Kidney (tissue), 22 donors: ENCODE measurements around the gene C6orf120. TPM values are rescaled to one million over a fixed set of nuclear protein-coding genes. Genes with fewer than 3 reads are reported as not detected.

Experiments
- DNase-seq, 5 donors: peaks; one replicate each; pipeline ENCODE4 v3.0.0-alpha.2; 2013 to 2020
- FAIRE-seq: peaks from 2 replicates; lab custom pipeline; 2012; peaks lifted over from hg19 to GRCh38; lab: Jason Lieb, UNC
- H3K27ac ChIP-seq, 2 donors: one replicate each; pipeline ENCODE4 v1.7.0; 2013; ENCODE audit warnings: low read depth in 2 of 2, low read length in 2 of 2, inconsistent platforms in 1 of 2
- H3K27me3 ChIP-seq: one replicate; pipeline ENCODE4 v1.7.1; 2013; ENCODE audit warnings: low read length, inconsistent platforms; ENCODE audit not compliant: control insufficient read depth, insufficient read depth
- H3K36me3 ChIP-seq, 3 donors: one replicate each; pipeline versions ENCODE4 v1.7.0 to v1.7.1; 2013; ENCODE audit warnings: low read length in 3 of 3, control low read depth in 1 of 3, inconsistent platforms in 1 of 3; ENCODE audit not compliant: insufficient read depth in 3 of 3, control insufficient read depth in 2 of 3
- H3K4me1 ChIP-seq, 3 donors: one replicate each; pipeline versions ENCODE4 v1.7.0 to v1.7.1; 2013; ENCODE audit warnings: low read length in 3 of 3, inconsistent platforms in 1 of 3, low read depth in 1 of 3; ENCODE audit not compliant: control insufficient read depth in 2 of 3, insufficient read depth in 2 of 3
- H3K4me3 ChIP-seq, 3 donors: one replicate each; pipeline versions ENCODE4 v1.7.0 to v1.8.1; 2013; ENCODE audit warnings: low read length in 3 of 3, control low read depth in 1 of 3, inconsistent platforms in 1 of 3
- H3K9ac ChIP-seq, 3 donors: one replicate each; pipeline versions ENCODE4 v1.7.0 to v1.7.1; 2013; ENCODE audit warnings: low read length in 3 of 3, control low read depth in 1 of 3, inconsistent platforms in 1 of 3
- H3K9me3 ChIP-seq, 3 donors: one replicate each; pipeline versions ENCODE4 v1.7.0 to v1.7.1; 2013; ENCODE audit warnings: low read length in 3 of 3, control low read depth in 1 of 3, inconsistent platforms in 1 of 3; ENCODE audit not compliant: control insufficient read depth in 2 of 3, insufficient read depth in 1 of 3
- CTCF ChIP-seq: IDR thresholded peaks from 3 replicates; pipeline ENCODE4 v1.5.1; 2012; ENCODE audit warnings: mild to moderate bottlenecking, moderate library complexity, borderline replicate concordance; ENCODE audit not compliant: insufficient read depth; ENCODE audit errors: extremely low read depth
- intact Hi-C: fragments of 100-400 bp; cut with DNase I; formaldehyde crosslinking; loops from one replicate; pipeline ENCODE4 v1.11.1; 2022
- long read RNA-seq, 10 donors: library from polyadenylated mRNA in 1 of 10; unstranded in 1 of 10; transcript quantifications; one replicate each; pipeline ENCODE4 v2.0.0 and lab custom pipeline, GENCODE V29; 2021 to 2026
- polyA plus RNA-seq: library from polyadenylated mRNA; stranded (reverse); fragments of 350-450 nt; fragmentation: Illumina TruSeq; extraction: RNeasy Lipid Tissue Mini Kit (QIAGEN cat#74804); gene quantifications from one replicate; pipeline ENCODE4 v1.2.3, GENCODE V29; 2014; ENCODE audit warnings: low read depth, low replicate concordance; ENCODE audit not compliant: insufficient read depth
- total RNA-seq: library from RNA; stranded (reverse); fragmentation: NEBNext Ultra II Directional; extraction: Animal tissue kit (Norgen Biotek cat#: 25700); gene quantifications from one replicate; pipeline ENCODE4 v1.2.1, GENCODE V29; 2021
- donor health status: control.
- donor health status: control.
- donor health status: control.
- donor health status: control.
- donor health status: control.
- donor health status: DM: yes; HTN: yes; CAD: no.
- donor health status: Normal renal cell carcinoma (clear cell type).

C6orf120 gene
- 23.1 TPM for total RNA-seq
- 10.9 TPM for polyA plus RNA-seq
- long read RNA-seq, donor 1, transcript C6orf120-201 (1 exons, 2,667 nt), result major isoform, 43 of 43 reads
- long read RNA-seq, donor 1, partial matches to known transcripts, result 0 of 43 reads
- long read RNA-seq, donor 1, other reads (novel, unspliced or antisense), result 0 of 43 reads
- long read RNA-seq, donor 2, transcript C6orf120-201 (1 exons, 2,667 nt), result major isoform, 29 of 61 reads
- long read RNA-seq, donor 2, partial matches to known transcripts, result 25 of 61 reads
- long read RNA-seq, donor 2, other reads (novel, unspliced or antisense), result 7 of 61 reads
- long read RNA-seq, donor 3, transcript C6orf120-201 (1 exons, 2,667 nt), result major isoform, 50 of 50 reads
- long read RNA-seq, donor 3, partial matches to known transcripts, result 0 of 50 reads
- long read RNA-seq, donor 3, other reads (novel, unspliced or antisense), result 0 of 50 reads
- long read RNA-seq, donor 4, transcript C6orf120-201 (1 exons, 2,667 nt), result major isoform, 31 of 31 reads
- long read RNA-seq, donor 4, partial matches to known transcripts, result 0 of 31 reads
- long read RNA-seq, donor 4, other reads (novel, unspliced or antisense), result 0 of 31 reads
- long read RNA-seq, donor 5, transcript C6orf120-201 (1 exons, 2,667 nt), result major isoform, 5 of 5 reads
- long read RNA-seq, donor 5, partial matches to known transcripts, result 0 of 5 reads
- long read RNA-seq, donor 5, other reads (novel, unspliced or antisense), result 0 of 5 reads
- long read RNA-seq, donor 6, transcript C6orf120-201 (1 exons, 2,667 nt), result major isoform, 26 of 26 reads
- long read RNA-seq, donor 6, partial matches to known transcripts, result 0 of 26 reads
- long read RNA-seq, donor 6, other reads (novel, unspliced or antisense), result 0 of 26 reads
- long read RNA-seq, donor 7, transcript C6orf120-201 (1 exons, 2,667 nt), result major isoform, 22 of 23 reads
- long read RNA-seq, donor 7, partial matches to known transcripts, result 0 of 23 reads
- long read RNA-seq, donor 7, other reads (novel, unspliced or antisense), result 1 of 23 reads
- long read RNA-seq, donor 8, transcript C6orf120-201 (1 exons, 2,667 nt), result major isoform, 39 of 39 reads
- long read RNA-seq, donor 8, partial matches to known transcripts, result 0 of 39 reads
- long read RNA-seq, donor 8, other reads (novel, unspliced or antisense), result 0 of 39 reads
- long read RNA-seq, donor 9, transcript C6orf120-201 (1 exons, 2,667 nt), result major isoform, 22 of 22 reads
- long read RNA-seq, donor 9, partial matches to known transcripts, result 0 of 22 reads
- long read RNA-seq, donor 9, other reads (novel, unspliced or antisense), result 0 of 22 reads
- long read RNA-seq, donor 10, transcript C6orf120-201 (1 exons, 2,667 nt), result major isoform, 40 of 40 reads
- long read RNA-seq, donor 10, partial matches to known transcripts, result 0 of 40 reads
- long read RNA-seq, donor 10, other reads (novel, unspliced or antisense), result 0 of 40 reads

- Histone ChIP-seq H3K4me1 (peaks cover 4 to 18% (median 14%) of the 10 kb centered on the region in 3 donors), H3K9me3 (no peaks in the 10 kb centered on the region), H3K27me3 (no peaks in the 10 kb centered on the region), H3K9ac (peak within 1 kb of the TSS; percentile 50 to 96 (median 73)), H3K4me3 (peak within 1 kb of the TSS; percentile 75 to 97 (median 82)), H3K36me3 (peaks cover 2 to 5% (median 4%) of the 10 kb centered on the region in 3 donors), H3K27ac (peak within 1 kb of the TSS; percentile 92 to 93)
- DNase-seq (peak; percentile 97 to 99 (median 98)), FAIRE-seq (no peak)
- intact Hi-C loops, result no loop called here
- no peak for TF ChIP-seq CTCF
These were observed at the start of gene C6orf120, which contains the start of gene WDR27 for GRCh38 chr6:169701954-169702839. Gene C6orf120, plus strand, starts transcription at chr6:169702126. Its CDS starts 334 bp downstream, at chr6:169702460. Gene WDR27, minus strand, starts transcription at chr6:169702029. Its CDS starts 13,024 bp downstream, at chr6:169689005.

GRCh38 chr6:169652896-169653295, 49.0 kb upstream of the C6orf120 start:
- intact Hi-C loops, result no loop called here
- no peak overlapping the region for H3K4me3 ChIP-seq
- H3K27ac ChIP-seq, result no peak overlapping the region
- DNase-seq (no peak), FAIRE-seq (no peak)
- no peaks in the 10 kb centered on the region for H3K27me3 ChIP-seq
- no peaks in the 10 kb centered on the region for H3K4me1 ChIP-seq
- H3K9ac ChIP-seq, result no peak overlapping the region
- peaks cover 0 to 3% (median 0%) of the 10 kb centered on the region in 3 donors for H3K36me3 ChIP-seq
- no peak for TF ChIP-seq CTCF
- no peaks in the 10 kb centered on the region for H3K9me3 ChIP-seq
